Heart left ventricle (tissue), 13 donors: ENCODE results near the gene NCK2.

Source experiments
- CTCF ChIP-seq, 12 donors: fragments of 200-600 bp; sonication (generic) in 4 of 12; IDR thresholded peaks; one replicate each; pipeline versions ENCODE4 v1.5.0 to v1.8.0; 2018 to 2022; ENCODE audit warnings: antibody characterized with exemption in 12 of 12, mild to moderate bottlenecking in 5 of 12
- POLR2A ChIP-seq, 2 donors: fragments of 450-650 bp; IDR thresholded peaks; one replicate each; pipeline ENCODE4 v1.6.1; 2017; ENCODE audit warnings: antibody characterized with exemption in 2 of 2, mild to moderate bottlenecking in 2 of 2, moderate library complexity in 2 of 2
- donor health status: ischemic (EF 13 %, LVEDD 7.1; RV severe dilation, severe dysfunction).
- donor health status: DM: no; HTN: yes; CAD: no.
- donor health status: DM: no; HTN: no; CAD: no.
- donor health status: ischemic (EF 25% LVEDD 6.9; RV normal size, moderate dysfunction).
- donor health status: ischemic (EF 25% LVEDD 5.7; RV mildly dilated, moderate dysfunction).
- donor health status: ischemic (EF 35%, LVEDD 5.7; RV mildly dilated, moderate dysfunction).
- donor health status: nonischemic (EF 11% LVEDD 7.7; RV severe dilation, severe dysfunction).
- donor health status: DM: yes; HTN: yes; CAD: no.
- donor health status: PGD.
- donor health status: ischemic (EF 29% LVEDD 5.4; RV normal size, mild dysfunction).
- donor health status: nonischemic (EF 23%, LVEDD 6.1; RV moderate dilation, normal function).

DNA sequence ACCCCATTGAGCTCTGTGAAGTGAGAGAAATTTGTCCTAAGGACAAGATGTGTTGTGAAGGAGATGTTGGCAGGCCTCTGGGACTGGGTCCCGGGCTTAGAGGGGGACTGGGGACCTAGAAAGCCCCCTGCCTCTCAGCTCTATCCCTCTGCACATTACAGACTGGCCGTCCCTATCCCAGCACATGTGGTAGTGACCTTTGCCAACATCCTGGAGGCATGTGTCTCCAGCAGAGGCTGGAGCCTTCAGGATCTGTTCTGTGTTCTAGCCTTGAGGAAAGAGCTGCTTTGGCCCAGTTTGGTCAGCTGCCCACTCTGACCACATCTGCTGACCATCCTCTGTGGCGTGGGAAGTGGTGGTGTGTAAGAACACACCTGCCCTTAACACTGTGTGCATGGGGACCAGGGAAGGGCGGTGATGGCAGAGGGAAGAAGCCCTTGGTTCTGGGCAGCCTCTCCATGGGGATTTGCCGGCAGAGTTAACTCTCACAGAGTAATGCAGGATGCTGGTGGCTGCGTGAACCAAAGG, 33.4 kb downstream of the NCK2 start:
- TF ChIP-seq CTCF (IDR thresholded peaks at IDR 0.05): no peak
- TF ChIP-seq POLR2A (IDR thresholded peaks at IDR 0.05): no peak
